Measurements from ENCODE around the gene NFIA.
A peak's percentile ranks its signal among the peaks of the same experiment; 100 is the strongest.

Gene NFIA

DNA sequence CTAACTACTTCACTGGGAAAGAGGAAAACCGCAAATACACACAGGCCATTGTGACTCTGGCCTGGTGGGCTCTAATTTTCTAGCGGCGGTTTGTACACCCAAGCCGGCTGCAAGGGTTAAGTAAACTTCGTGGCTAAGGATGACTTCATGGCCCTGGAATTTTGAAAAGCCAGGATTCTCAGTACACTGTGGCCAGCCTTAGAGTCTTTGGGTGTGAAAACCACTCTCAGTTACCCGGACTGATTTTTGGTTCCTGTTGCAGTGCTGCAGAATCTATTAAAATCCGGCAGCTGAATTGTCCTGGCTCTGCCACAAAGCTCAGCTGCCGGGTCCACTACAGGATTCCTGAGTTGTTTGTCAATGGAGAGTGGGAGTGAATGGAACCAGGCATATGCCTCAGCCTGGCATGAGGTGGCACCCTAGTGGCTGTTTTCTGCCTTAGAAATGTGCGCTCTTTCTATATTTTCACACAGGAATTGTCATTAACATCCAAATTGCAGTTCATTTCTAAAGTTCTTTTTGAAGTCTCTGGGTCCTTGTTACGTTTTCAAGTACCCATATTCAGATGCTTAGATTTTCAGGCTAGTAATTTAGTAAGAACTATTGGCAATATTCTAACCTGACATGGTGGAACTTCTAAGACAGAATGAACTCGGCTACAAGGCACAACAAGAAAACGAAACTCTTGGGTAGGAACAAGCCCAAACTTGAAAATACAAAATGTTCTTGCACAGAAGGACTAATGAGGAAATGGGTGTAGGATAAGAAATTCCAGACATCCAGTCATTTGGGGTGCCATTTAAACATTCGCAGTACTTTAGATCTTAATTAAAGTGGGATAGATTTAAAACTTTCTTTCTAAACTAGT is 255.9 kb downstream of the NFIA start:
- DNase-seq = peak; percentile 94

GRCh38 chr1:61338899-61339298 is 256.5 kb downstream of the NFIA start:
- no peak for DNase-seq

GRCh38 chr1:61341426-61341825 is 259.1 kb downstream of the NFIA start:
- DNase-seq = no peak

GRCh38 chr1:61343734-61344420 is 261.5 kb downstream of the NFIA start:
- DNase-seq = no peak

DNA sequence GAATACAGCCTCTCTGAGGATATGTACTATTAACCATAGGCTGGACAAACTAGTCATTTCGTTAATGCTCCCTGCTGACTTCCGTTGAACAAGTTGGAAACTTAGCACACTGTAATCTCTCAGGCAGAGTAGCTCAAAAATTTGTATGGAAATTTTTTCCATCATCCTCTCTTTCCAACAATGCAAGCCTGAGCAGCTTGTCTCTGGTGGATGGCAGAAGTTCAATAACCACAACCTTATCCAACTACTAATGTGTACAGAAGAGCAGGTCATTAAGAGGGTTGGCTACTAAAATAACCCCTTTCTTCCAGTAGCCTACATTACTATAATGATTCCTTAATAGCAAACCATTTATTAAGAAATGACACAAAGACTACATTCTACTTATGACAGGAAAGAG is 262.3 kb downstream of the NFIA start:
- DNase-seq = no peak

GRCh38 chr1:61348025-61348665 is 265.8 kb downstream of the NFIA start:
- DNase-seq = no peak

DNA sequence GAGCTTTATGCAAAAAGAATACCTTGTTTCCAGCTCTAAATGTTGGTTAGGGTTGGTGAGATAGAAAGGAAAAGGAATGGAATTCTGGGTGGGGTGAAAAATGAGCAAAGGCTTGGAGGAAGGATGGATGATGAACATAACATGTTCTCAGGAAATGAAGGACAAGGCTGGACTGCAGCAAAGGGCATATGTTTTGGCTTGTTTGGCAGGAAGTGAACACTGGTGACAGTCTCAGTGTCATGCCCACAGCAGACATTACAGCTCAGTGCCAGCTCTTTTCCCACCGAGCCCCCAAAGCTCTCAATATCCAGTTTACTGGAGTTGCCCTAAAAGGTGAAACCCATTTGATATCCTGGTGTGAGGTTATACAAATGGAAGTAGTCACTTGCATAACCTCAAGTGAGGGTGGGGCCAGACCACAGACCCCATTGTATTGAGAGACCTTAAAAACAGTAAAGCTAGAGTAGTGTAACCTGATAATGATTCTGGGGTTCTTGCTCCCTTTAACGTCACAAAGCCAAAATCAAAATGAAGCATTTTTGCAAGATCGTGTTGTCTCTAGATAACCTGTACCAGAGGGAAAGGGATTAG is 270.6 kb downstream of the NFIA start:
- no peak for DNase-seq

GRCh38 chr1:61353797-61354406 is 271.5 kb downstream of the NFIA start:
- DNase-seq = no peak

DNA sequence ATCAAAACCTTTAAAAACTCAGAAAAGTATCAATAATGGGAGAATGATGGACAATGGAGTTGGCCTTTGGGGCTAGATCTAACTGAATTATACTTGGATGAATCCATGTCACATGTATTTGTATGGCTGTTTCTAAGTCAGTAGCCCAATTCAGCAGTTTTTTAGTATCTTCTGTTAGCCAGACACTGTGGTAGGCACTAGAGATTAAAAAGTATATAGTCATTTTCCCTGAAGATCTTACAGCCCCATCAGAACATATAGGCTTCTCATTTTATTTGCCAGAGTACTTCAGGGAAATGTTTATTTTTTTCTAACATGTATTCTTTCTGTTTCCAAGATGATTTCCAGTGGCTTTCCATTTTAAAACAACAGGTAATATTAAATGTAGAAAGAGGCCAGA is 273.7 kb downstream of the NFIA start:
- DNase-seq = no peak

GRCh38 chr1:61356995-61357394 is 274.6 kb downstream of the NFIA start:
- no peak for DNase-seq

DNA sequence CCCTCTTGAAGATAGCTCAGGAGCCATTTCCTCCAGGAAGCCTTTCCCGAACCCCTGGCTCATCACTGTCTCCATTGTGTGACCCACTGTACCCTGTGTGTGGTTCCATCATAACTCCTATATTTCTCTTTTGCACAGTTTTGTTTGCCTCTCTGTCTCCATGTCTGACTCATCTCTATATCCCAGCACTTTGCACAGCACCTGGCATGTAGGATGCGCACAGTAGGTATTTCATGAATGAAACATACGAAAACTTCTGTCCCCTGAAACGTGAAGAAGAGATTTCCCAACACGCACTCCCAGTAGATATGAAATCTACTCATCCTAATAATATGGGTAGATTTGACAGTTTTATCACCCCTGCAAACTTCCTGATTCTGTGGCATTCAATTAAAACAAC is 275.2 kb downstream of the NFIA start:
- DNase-seq = no peak

DNA sequence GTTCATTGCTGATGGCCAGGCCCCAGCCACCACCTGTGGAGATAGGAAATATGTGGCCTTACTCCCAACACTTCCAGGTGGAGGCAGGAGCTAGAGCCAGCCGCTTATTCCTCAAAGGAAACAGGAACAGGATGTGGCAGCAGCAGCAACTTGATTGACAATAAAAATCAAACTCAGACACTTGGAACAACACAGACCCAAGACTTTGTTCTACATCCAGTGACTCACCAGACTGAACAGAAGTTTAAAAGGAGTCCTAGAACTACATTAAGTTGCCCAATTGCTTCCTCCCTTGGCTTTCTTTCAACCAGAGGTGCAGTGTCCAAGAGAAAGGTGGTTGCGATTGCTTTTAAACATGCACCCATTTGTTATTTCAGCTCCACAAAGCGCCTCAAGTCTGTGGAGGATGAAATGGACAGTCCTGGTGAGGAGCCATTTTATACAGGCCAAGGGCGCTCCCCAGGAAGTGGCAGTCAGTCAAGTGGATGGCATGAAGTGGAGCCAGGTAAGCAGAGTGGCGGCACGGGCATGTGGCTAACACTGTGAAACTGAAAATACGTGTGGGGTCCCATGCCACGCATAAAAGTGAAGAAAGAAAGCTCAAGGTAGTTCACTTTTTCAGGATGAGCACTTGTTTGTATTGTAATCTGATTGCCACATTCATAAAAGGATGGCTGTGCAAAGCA is 276.6 kb downstream of the NFIA start:
- DNase-seq = no peak

- no peak for DNase-seq
Observed at GRCh38 chr1:61361931-61362330, 279.6 kb downstream of the NFIA start.

DNA sequence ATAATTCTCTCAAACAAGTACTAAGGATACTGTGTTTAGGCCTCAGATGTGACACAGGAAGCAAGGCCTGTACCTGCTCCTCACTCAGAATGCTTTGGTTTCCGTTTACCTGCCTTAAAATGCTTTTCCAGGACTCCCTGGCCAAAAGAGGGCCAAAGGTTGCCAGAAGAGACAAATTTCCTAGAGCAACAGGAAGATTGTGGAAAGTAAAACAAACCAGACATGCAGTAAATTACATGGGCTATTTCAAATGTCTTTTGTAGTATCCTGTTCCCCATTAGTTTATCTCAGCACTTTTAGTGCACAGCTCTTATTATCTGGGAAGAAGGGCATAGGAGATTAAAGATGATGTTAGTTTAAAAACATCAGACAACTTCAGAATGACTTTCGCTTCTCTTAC is 280.0 kb downstream of the NFIA start:
- no peak for DNase-seq

DNA sequence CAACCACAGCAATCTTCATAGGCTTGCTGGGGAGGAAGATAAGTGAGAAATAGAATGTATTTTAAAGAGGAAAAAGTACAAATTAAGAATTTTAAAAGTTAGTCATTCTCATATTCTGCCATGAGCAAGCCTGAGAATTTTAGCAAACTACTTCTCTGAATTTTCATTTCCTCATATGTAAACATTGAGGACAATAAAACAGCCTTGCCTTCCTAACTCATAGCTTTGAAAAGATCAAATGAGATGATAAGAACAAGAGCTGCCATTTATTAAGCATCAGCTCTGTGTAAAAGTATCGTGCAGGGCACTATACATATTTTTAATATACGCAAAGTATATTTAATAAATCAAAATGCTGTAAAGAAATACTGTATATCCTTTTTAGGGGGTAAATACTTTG is 286.0 kb downstream of the NFIA start:
- DNase-seq = no peak

DNA sequence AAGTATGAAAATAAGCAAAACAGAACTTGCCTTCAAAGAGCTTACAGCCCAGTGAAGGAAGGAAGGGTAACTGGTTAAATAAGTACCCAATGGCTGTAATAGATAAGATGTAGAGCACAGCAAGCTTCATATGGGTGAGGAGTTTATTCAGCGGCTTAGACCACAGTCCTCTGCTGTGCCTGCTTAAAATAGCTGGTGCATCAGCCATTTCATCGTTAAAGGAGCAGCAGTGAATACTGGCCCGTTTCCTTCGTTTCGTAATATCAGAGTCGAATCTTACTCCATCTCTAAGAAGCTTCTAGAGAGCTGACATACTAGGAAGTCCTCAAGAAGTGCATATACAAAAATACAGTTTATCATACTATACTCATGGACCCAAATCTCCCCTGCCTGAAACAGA is 286.5 kb downstream of the NFIA start:
- no peak for DNase-seq

DNA sequence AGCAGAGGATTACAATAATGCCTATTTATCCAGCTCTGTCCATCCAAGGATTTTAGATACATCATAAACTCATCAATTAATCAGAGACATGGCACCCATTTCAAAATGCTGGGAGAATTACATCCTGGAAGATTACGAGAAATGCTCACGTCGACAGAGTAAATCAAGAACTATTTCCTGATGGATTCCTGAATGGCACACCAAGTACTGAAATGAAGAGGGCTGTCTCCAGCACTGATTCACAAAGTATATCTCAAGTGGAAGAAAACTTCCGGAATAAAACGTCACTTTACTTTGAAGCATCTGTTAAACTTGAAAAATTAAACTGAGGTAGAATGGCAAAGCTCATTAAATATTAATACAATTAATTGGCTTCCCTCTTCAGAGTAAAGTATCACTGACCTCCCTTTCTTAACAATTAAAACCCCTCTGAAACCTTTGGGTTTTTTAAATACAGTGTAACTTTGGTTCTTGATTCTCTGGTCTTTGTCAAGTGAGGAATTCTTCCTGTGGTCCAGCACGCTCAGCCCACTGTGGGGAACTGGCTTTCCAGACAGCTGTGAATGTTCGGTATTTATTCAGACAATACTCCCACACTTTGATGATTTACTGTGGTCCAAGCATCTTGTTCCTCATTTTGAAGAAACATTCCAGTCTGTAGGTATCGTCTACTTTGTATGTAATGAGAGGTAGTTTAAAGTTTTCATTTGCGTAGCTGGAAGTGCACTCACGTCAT is 288.0 kb downstream of the NFIA start:
- no peak for DNase-seq

- no peak for DNase-seq
Observed at GRCh38 chr1:61370913-61371279, 288.5 kb downstream of the NFIA start.

- DNase-seq = no peak
Observed at GRCh38 chr1:61372944-61373343, 290.6 kb downstream of the NFIA start.

DNA sequence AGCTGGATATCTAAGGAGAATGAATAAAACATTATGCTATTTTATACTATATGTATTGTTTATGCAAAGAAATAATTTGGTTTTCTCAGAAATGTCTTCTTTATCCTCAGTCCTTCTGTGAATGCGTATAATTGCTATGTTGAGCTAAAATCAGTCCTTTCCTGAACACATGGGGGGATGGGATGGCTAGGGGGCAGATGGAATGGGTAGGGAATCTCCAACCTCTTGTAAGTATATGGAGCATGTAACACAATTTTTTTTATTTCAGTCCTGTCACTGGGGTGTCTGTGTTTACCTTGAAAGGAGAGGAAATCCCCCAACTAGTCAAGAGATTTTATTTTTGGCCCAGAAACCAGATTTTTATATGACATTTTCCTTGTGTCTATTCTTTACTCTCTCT is 291.8 kb downstream of the NFIA start:
- DNase-seq = no peak

DNA sequence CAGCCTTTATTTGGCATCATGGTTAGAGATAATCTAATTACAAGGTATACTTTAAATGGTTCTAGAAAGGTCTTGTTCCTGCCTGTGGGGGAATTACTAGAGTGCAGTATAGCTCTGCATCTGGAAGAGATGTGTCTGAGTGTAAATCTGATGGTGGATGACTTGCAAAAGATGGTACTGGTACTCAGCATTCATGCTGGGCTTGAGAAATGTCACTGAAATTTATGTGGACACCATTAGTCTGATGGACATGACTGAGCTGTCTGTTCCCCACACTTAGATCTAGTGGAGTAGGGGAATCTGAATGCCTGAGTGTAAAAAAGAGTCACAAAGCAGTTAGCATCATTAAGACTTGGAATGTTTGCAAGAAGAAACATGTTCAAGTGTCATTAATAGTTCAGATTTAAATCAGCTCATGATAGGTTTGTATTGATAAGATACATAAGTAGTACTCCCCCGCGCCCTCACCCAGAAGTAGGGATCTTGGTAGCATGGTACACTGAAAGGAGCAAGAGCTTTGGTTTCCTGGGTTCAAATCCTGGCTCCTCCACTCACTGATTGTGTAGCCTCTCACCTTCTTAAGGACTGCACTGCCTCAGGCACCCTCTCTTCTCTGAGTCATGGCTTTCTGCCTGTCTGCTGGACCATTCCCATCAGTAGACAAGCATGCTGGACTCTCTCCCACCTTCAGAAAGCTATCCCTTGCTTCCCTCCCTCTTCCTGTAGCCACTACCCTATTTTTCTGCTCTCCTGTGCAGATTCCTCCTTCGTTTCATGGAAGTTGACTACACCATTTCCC is 292.9 kb downstream of the NFIA start:
- DNase-seq = no peak
